ENCODE measurements around the gene PKHD1.

DNA sequence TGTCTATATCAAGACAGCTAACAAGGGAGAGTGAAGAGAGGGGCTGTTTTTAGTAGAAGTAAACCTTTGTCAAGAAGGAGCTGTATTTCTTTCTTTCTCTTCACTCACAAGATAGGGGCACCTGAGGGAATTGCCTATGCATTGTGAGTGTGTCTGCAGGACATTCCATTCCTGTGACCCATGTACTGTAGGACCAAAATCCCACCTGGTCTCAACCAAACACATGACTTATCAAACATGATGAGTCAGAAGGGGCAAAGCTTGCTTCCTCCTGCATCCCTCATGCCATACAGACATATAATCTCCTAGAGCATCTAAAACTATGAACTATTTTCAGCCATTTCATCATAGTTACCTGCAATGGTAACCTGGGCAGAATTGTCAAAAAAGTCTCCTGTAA, 21.8 kb downstream of the PKHD1 start:
- TF ChIP-seq GABPA (IDR thresholded peaks at IDR 0.05; ENCODE audit: low read depth): no peak
- TF ChIP-seq, protein P1, sequence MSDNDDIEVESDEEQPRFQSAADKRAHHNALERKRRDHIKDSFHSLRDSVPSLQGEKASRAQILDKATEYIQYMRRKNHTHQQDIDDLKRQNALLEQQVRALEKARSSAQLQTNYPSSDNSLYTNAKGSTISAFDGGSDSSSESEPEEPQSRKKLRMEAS (IDR thresholded peaks at IDR 0.05; ENCODE audit: low read depth): no peak

Data from SK-N-SH (cell line).